Activated B cell treated with CpG ODN at 0.5 μM for 24 hours (primary cell): ENCODE results near the gene ACBD6. TPM values are rescaled to one million over a fixed set of nuclear protein-coding genes. Genes with fewer than 3 reads are reported as not detected.
A peak's percentile ranks its signal among the peaks of the same experiment; 100 is the strongest.

Experiments
- ATAC-seq: fragments of 200-7000 bp; cut with Tn5 transposase; one replicate; pipeline ENCODE4 v1.10.0; 2021; ENCODE audit warnings: low read depth, mild to moderate bottlenecking, moderate library complexity
- CTCF ChIA-PET: fragments of 350-600 bp; sonication (Branson Sonifier 250); formaldehyde crosslinking; loops from one replicate; lab custom pipeline; 2021; ENCODE audit warnings: antibody characterized with exemption; lab: Charles Lee
- POLR2A ChIA-PET: fragments of 350-600 bp; sonication (Branson Sonifier 250); formaldehyde crosslinking; loops from one replicate; lab custom pipeline; 2021; ENCODE audit warnings: antibody characterized with exemption; lab: Charles Lee
- DNase-seq: peaks from one replicate; pipeline ENCODE4 v3.0.0; 2022
- H3K27ac Mint-ChIP-seq: one replicate; pipeline ENCODE4 v1.8.0; 2020; ENCODE audit warnings: mixed read lengths
- H3K27me3 Mint-ChIP-seq: one replicate; pipeline ENCODE4 v1.8.0; 2021; ENCODE audit warnings: mixed read lengths
- H3K36me3 Mint-ChIP-seq: one replicate; pipeline ENCODE4 v1.8.0; 2021; ENCODE audit warnings: low read depth, mixed read lengths
- H3K4me1 Mint-ChIP-seq: one replicate; pipeline ENCODE4 v1.8.0; 2021; ENCODE audit warnings: mixed read lengths
- H3K4me3 Mint-ChIP-seq: one replicate; pipeline ENCODE4 v1.8.0; 2020; ENCODE audit warnings: mild to moderate bottlenecking, mixed read lengths
- H3K9me3 Mint-ChIP-seq: one replicate; pipeline ENCODE4 v1.8.0; 2020; ENCODE audit warnings: mixed read lengths
- intact Hi-C: fragments of 100-400 bp; cut with micrococcal nuclease; formaldehyde crosslinking; loops from one replicate; pipeline ENCODE4 v1.15.1; 2024
- total RNA-seq: library from RNA; stranded (reverse); gene quantifications from 2 replicates; pipeline ENCODE4 v1.2.3, GENCODE V29; 2022
- TF ChIP-seq, protein P1 (sequence below): fragments of 200-600 bp; IDR thresholded peaks from one replicate; pipeline ENCODE4 v1.8.0; 2022; ENCODE audit warnings: antibody characterized with exemption, mild to moderate bottlenecking

Gene ACBD6
- total RNA-seq, 1 donor from 2014 or later = 61.5 TPM

DNA sequence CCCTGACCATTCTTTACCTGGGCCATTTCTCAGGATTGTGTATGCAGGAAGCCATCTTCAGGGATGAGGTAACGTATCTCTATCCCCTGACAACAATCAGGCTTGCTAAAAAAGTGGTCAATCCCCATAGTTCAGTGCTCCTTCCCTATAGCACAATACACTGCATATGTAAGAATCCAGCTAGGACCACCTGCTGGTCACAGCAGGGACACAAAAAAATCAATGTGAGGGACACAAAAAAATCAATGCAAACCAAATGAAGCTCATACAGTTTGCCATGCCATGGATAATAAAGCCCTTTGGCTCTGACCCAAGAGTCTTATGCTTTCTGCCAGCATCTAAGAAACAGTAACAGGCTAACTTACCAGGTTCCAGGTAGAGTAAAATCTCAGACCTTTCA, 16.3 kb downstream of the ACBD6 start:
- ChIA-PET CTCF (interaction anchor here (1.0 kb wide), 1 partner anchor 233 kb away, joined by 3 read pairs; no protein-coding TSS in a partner anchor), POLR2A (no interaction called here)
- intact Hi-C loops = no loop called here
- Mint-ChIP-seq H3K36me3 (peaks cover 39% of the 10 kb centered on the region), H3K4me3 (no peak overlapping the region), H3K4me1 (peaks cover 8% of the 10 kb centered on the region), H3K27me3 (no peaks in the 10 kb centered on the region), H3K27ac (no peak overlapping the region), H3K9me3 (no peaks in the 10 kb centered on the region)
- ATAC-seq (no peak), DNase-seq (no peak)
- TF ChIP-seq, protein P1, sequence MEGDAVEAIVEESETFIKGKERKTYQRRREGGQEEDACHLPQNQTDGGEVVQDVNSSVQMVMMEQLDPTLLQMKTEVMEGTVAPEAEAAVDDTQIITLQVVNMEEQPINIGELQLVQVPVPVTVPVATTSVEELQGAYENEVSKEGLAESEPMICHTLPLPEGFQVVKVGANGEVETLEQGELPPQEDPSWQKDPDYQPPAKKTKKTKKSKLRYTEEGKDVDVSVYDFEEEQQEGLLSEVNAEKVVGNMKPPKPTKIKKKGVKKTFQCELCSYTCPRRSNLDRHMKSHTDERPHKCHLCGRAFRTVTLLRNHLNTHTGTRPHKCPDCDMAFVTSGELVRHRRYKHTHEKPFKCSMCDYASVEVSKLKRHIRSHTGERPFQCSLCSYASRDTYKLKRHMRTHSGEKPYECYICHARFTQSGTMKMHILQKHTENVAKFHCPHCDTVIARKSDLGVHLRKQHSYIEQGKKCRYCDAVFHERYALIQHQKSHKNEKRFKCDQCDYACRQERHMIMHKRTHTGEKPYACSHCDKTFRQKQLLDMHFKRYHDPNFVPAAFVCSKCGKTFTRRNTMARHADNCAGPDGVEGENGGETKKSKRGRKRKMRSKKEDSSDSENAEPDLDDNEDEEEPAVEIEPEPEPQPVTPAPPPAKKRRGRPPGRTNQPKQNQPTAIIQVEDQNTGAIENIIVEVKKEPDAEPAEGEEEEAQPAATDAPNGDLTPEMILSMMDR = no peak

DNA sequence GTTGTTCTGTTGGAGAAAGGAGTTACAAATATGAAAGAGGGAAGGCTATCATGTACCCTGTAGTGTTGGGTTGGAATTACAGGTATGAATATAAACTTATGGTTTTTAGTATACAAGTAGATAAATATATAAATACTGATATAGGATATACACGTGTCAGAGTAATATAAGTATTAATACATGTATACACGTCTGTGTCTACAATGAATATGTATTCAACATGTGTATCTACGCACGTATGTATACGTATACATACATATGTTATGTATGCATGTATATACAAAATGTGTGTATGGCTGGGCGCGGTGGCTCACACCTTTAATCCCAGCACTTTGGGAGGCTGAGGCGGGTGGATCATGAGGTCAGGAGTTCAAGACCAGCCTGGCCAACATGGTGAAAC, 17.9 kb downstream of the ACBD6 start:
- H3K9me3 Mint-ChIP-seq = no peaks in the 10 kb centered on the region
- ChIA-PET POLR2A (no interaction called here), CTCF (no interaction called here)
- H3K4me3 Mint-ChIP-seq = no peak overlapping the region
- DNase-seq = no peak
- TF ChIP-seq, protein P1 = no peak
- intact Hi-C loops = no loop called here
- peaks cover 42% of the 10 kb centered on the region for H3K36me3 Mint-ChIP-seq
- peaks cover 8% of the 10 kb centered on the region for H3K4me1 Mint-ChIP-seq
- H3K27me3 Mint-ChIP-seq = no peaks in the 10 kb centered on the region
- ATAC-seq = no peak
- no peak overlapping the region for H3K27ac Mint-ChIP-seq

DNA sequence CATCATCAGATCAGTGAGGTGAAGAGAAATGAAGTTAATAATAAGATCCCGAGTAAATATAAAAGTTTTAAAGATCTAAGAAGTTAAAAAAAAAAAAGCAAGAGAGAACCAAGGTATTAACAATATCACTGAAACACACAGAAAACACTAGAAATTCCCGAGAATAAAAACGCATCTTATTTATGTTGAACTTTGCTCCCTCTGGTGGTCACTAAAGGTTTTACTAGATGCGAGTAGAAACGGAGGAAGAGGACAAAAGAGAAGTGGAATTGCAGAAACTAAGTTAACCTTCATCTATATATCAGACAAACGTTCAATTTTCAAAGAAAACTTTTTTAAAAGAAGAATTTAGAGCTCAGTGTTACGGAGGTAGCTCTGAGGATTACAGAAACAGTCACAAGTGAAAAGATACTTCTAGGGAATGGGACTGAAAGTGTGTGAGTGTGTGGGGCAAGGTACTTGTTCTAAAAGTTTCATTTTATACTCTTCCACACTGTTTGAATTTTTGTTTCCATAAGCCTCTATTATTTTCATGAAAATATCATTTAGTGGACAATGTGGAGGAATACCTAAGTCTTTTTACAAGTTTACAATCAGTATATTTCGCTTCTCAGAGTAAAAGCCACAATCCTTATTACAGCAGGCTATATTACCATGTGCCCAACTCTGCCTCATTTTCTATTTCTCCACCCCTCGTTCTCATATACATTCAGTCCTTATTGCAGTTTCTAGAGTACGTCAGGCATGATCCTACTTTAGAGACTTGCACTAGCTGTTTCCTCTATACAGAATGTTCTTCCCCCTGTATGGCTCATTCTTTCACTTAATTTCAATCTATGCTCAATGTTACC, 19.7 kb downstream of the ACBD6 start:
- CTCF ChIA-PET = interaction anchor here (0.6 to 2.0 kb wide), 7 partner anchors 9 to 776 kb away, joined by 3 to 8 read pairs (median 3); partner anchors contain the start of gene ACBD6
- intact Hi-C loops = loop anchor here (1.0 to 2.0 kb wide), 4 partner anchors 20 to 776 kb away; partner anchors contain the start of gene ACBD6
- H3K9me3 Mint-ChIP-seq = no peaks in the 10 kb centered on the region
- no peak overlapping the region for H3K27ac Mint-ChIP-seq
- POLR2A ChIA-PET = interaction anchor here (0.7 kb wide), 1 partner anchor 153 kb away, joined by 5 read pairs; no protein-coding TSS in a partner anchor
- TF ChIP-seq, protein P1 = peak; percentile 82
- H3K4me3 Mint-ChIP-seq = no peak overlapping the region
- H3K27me3 Mint-ChIP-seq = no peaks in the 10 kb centered on the region
- DNase-seq (no peak), ATAC-seq (peak; percentile 56)
- peaks cover 37% of the 10 kb centered on the region for H3K36me3 Mint-ChIP-seq
- peaks cover 8% of the 10 kb centered on the region for H3K4me1 Mint-ChIP-seq

DNA sequence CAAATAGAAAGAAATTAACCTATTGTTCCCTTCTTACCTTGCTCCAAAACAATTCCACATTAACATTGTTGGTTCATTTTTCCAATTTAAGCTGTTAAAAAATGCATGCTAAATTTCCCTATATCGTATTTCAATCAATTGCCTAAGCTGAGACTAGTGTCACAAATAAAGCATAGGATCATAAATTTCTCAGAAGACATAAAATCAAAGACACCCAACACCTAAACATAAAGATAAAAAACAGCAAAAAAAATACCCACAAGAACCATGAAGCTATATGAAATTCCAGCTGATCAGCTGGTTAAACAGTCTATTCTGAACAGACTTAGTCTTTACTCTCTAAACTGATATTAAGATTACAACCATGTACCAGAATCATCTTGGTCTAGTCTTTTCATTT, 32.3 kb downstream of the ACBD6 start:
- CTCF ChIA-PET = no interaction called here
- TF ChIP-seq, protein P1 = no peak
- intact Hi-C loops = no loop called here
- Mint-ChIP-seq H3K4me3 (no peak overlapping the region), H3K27me3 (no peaks in the 10 kb centered on the region), H3K9me3 (peaks cover 3% of the 10 kb centered on the region), H3K4me1 (peaks cover 3% of the 10 kb centered on the region), H3K27ac (no peak overlapping the region), H3K36me3 (peaks cover 44% of the 10 kb centered on the region)
- POLR2A ChIA-PET = no interaction called here
- DNase-seq (no peak), ATAC-seq (no peak)

DNA sequence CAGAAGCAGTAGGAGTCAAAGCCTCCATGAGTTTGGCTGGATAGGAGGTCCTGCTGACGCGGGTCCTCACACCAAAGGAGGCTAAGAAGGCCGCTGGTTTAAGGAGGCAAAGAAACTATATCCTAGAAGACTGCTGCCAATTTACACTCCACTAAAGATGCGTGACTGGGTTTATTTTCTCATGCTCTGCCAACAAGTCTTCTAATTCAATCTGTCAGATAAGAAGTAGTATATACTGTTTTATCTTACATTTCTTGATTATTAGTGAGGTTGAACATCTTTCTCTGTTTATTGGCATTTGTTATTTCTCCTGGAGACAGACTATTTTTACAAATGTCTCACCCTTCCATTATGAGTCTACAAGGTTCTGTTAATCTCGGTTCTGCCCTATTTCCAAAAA, 34.1 kb downstream of the ACBD6 start:
- CTCF ChIA-PET = no interaction called here
- TF ChIP-seq, protein P1 = no peak
- Mint-ChIP-seq H3K36me3 (peaks cover 54% of the 10 kb centered on the region), H3K9me3 (peaks cover 12% of the 10 kb centered on the region), H3K4me1 (peaks cover 3% of the 10 kb centered on the region), H3K27ac (no peak overlapping the region), H3K27me3 (no peaks in the 10 kb centered on the region), H3K4me3 (no peak overlapping the region)
- POLR2A ChIA-PET = no interaction called here
- ATAC-seq (no peak), DNase-seq (no peak)
- intact Hi-C loops = no loop called here
